WTC11 (cell line): ENCODE measurements around the gene NUDCD3.

Experiments used
- AR ChIP-seq: fragments of 250-450 bp; sonication (Bioruptor Pico); IDR thresholded peaks from 2 replicates; pipeline ENCODE4 v1.9.0; 2021; ENCODE audit warnings: mild to moderate bottlenecking
- CREB1 ChIP-seq: sonication (generic); formaldehyde crosslinking; IDR thresholded peaks from 2 replicates; pipeline ENCODE4 v1.8.0; 2023; ENCODE audit warnings: mild to moderate bottlenecking, missing genetic modification reagents
- CREM ChIP-seq: sonication (generic); formaldehyde crosslinking; IDR thresholded peaks from 2 replicates; pipeline ENCODE4 v1.8.1; 2022; ENCODE audit warnings: mild to moderate bottlenecking, missing genetic modification reagents, moderate library complexity
- ETV6 ChIP-seq: sonication (generic); formaldehyde crosslinking; IDR thresholded peaks from 2 replicates; pipeline ENCODE4 v1.8.1; 2022; ENCODE audit warnings: mild to moderate bottlenecking, missing genetic modification reagents
- JUN ChIP-seq: sonication (generic); formaldehyde crosslinking; IDR thresholded peaks from 2 replicates; pipeline ENCODE4 v1.8.0; 2023; ENCODE audit warnings: mild to moderate bottlenecking, missing genetic modification reagents
- MAX ChIP-seq: sonication (generic); formaldehyde crosslinking; IDR thresholded peaks from 2 replicates; pipeline ENCODE4 v1.8.0; 2022; ENCODE audit warnings: mild to moderate bottlenecking, missing genetic modification reagents
- NR1H2 ChIP-seq: sonication (generic); formaldehyde crosslinking; IDR thresholded peaks from 2 replicates; pipeline ENCODE4 v1.9.0; 2021; ENCODE audit warnings: mild to moderate bottlenecking, moderate library complexity, missing genetic modification reagents
- NR2C2 ChIP-seq: sonication (generic); formaldehyde crosslinking; IDR thresholded peaks from 2 replicates; pipeline ENCODE4 v1.8.0; 2022; ENCODE audit warnings: mild to moderate bottlenecking, missing genetic modification reagents
- SP1 ChIP-seq: sonication (generic); formaldehyde crosslinking; conservative IDR thresholded peaks from 2 replicates; pipeline ENCODE4 v1.8.1; 2022; ENCODE audit warnings: missing genetic modification reagents
- ZBTB21 ChIP-seq: sonication (generic); formaldehyde crosslinking; IDR thresholded peaks from 2 replicates; pipeline ENCODE4 v1.8.1; 2023; ENCODE audit warnings: mild to moderate bottlenecking, missing genetic modification reagents, borderline replicate concordance
- TF ChIP-seq, protein P1 (sequence below): fragments of 200-600 bp; IDR thresholded peaks from 2 replicates; pipeline ENCODE4 v1.8.0; 2022; ENCODE audit warnings: antibody characterized with exemption
- TF ChIP-seq, protein P2 (sequence below): sonication (generic); formaldehyde crosslinking; IDR thresholded peaks from 2 replicates; pipeline ENCODE4 v1.8.1; 2023; ENCODE audit warnings: mild to moderate bottlenecking, missing genetic modification reagents, moderate library complexity

DNA sequence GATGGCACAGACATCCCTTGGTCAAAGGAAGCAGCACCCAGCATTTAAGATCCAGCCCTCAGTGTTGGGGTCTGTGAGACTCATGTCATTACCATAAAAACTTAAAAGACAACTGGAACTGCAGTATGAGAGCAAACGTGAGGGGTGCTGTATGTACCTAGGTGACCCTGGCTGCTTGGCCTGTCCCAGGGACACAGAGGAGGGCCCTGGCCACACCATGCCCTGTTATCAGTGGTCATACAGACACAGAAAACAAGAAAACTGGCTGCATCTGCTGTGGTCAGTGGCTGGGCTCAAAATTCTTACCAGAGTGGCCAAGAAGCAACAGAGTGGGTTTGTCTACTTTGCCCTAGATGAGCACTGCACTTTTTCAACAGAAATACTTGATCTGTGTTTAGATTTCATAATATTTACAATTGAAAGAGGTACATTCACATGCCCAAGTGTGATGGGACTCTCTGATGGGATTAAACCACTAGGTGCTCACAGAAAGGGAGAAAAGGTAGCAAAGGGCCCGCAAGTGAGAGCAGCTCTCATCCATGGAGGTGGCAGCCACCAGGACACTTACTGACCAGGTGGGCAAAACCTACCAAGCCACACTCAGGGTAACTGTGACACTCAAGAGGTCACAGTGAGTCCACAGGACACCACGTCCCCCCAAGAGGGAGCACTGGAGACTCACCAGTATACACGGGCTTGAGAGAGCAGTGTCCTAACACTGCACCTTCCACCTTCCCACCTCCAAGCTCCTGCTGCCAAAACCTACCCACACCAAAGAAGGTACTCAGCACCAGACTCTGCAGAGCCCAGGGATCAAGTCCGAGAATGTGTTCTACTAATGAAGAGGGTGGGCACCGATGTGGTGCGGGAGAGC is 97.0 kb downstream of the NUDCD3 start:
- TF ChIP-seq CREB1 (CRISPR knock-in tag) (no peak), MAX (no peak), NR2C2 (CRISPR knock-in tag) (no peak), SP1 (CRISPR knock-in tag) (no peak), ETV6 (CRISPR knock-in tag) (no peak), CREM (no peak), ZBTB21 (CRISPR knock-in tag) (no peak), JUN (CRISPR knock-in tag) (no peak), AR (CRISPR knock-in tag) (no peak), NR1H2 (CRISPR knock-in tag) (no peak)
- TF ChIP-seq, protein P1, sequence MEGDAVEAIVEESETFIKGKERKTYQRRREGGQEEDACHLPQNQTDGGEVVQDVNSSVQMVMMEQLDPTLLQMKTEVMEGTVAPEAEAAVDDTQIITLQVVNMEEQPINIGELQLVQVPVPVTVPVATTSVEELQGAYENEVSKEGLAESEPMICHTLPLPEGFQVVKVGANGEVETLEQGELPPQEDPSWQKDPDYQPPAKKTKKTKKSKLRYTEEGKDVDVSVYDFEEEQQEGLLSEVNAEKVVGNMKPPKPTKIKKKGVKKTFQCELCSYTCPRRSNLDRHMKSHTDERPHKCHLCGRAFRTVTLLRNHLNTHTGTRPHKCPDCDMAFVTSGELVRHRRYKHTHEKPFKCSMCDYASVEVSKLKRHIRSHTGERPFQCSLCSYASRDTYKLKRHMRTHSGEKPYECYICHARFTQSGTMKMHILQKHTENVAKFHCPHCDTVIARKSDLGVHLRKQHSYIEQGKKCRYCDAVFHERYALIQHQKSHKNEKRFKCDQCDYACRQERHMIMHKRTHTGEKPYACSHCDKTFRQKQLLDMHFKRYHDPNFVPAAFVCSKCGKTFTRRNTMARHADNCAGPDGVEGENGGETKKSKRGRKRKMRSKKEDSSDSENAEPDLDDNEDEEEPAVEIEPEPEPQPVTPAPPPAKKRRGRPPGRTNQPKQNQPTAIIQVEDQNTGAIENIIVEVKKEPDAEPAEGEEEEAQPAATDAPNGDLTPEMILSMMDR: no peak
- TF ChIP-seq, protein P2, sequence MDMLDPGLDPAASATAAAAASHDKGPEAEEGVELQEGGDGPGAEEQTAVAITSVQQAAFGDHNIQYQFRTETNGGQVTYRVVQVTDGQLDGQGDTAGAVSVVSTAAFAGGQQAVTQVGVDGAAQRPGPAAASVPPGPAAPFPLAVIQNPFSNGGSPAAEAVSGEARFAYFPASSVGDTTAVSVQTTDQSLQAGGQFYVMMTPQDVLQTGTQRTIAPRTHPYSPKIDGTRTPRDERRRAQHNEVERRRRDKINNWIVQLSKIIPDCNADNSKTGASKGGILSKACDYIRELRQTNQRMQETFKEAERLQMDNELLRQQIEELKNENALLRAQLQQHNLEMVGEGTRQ (CRISPR knock-in tag): no peak
